Measurements from ENCODE around the gene WNT3A. TPM values are rescaled to one million over a fixed set of nuclear protein-coding genes. Genes with fewer than 3 reads are reported as not detected.
A peak's percentile ranks its signal among the peaks of the same experiment; 100 is the strongest.

The WNT3A gene
- total and polyA plus RNA-seq, 2 of the 4 experiments (the other 2 are of a cell fraction), result not detected

DNA sequence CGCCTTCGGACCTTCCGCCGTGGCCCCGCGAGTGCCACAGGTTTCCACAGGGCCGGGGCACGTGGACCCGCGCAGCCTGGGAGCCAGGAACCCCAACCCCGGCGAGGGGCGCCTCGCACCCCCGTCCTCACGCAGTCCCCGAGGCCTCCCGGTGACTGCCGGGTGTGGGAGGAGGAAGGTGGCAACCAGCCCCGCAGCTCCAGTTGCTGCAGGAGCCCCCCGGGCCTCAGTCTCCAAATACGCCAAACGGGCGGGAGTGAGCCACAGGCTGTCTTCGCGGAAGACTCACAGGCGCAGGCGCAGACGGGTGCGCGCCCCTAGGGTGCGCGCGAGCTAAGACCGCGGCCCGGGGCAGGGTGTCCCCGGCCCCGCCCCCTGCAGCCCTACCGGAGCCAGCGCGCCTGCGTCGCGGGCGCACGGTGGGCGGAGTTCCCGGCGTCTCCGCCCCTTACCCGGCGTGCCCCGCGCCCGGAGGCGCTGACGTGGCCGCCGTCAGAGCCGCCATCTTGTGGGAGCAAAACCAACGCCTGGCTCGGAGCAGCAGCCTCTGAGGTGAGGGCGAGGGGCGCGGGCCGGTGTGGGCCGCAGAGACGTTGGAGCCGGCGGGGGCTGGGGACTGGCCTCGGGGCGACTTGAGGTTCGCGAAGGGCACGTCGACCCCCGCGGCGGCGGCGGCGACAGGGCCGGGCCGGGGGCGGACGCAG lies 75.6 kb downstream of the WNT3A start, which contains the start of gene ARF1:
Gene ARF1, plus strand, starts transcription at position 495 of the 704 bp plus-strand sequence. CDS start 14,407 bp downstream, outside the sequence.
- peaks cover 19% of the 10 kb centered on the region for H3K4me1 ChIP-seq (ENCODE audit: control insufficient read depth, insufficient read depth, low read length)
- H2BK20ac ChIP-seq (ENCODE audit: low read depth, low read length), result no peak within 1 kb of the TSS
- DNase-seq (peak; percentile 92), ATAC-seq (ENCODE audit: low read depth) (peak; percentile 89)
- H3K14ac ChIP-seq (replicated peaks; ENCODE audit: low read depth, low read length), result peak within 1 kb of the TSS; percentile 81
- H2AFZ ChIP-seq (replicated peaks; ENCODE audit: low read length, poor library complexity), result peak within 1 kb of the TSS; percentile 94
- H3K9me3 ChIP-seq (ENCODE audit: control insufficient read depth, insufficient read depth, low read length), result no peaks in the 10 kb centered on the region
- WGBS, 2 experiments (ENCODE audit: extremely low coverage in 2 of 2, insufficient read length in 1 of 2), result 0% methylated on average over 25 of the region's 87 CpGs; no CpG with 5 or more reads in 1 of the 2 experiments
- H3K9me1 ChIP-seq (ENCODE audit: insufficient read depth, low read length), result peaks cover 12% of the 10 kb centered on the region; the same call in 1 of the 2 replicates
- peaks cover 54% of the 10 kb centered on the region for H4K20me1 ChIP-seq (ENCODE audit: insufficient read depth, low read length)
- H4K8ac ChIP-seq (ENCODE audit: low read depth in 2 of 2, low read length in 2 of 2), result peak within 1 kb of the TSS; percentile 87 to 89
- peak within 1 kb of the TSS; percentile 99 for H3K27ac ChIP-seq (ENCODE audit: insufficient read depth, low read length)
- H2BK5ac ChIP-seq (ENCODE audit: low read depth, low read length, poor library complexity, severe bottlenecking), result peak within 1 kb of the TSS; percentile 97
- H3K79me1 ChIP-seq (ENCODE audit: low read depth in 1 of 2, low read length in 2 of 2), result peaks cover 3 to 39% of the 10 kb centered on the region in 2 experiments; a peak in 2 of 4 replicates
- peak within 1 kb of the TSS; percentile 92 for H4K91ac ChIP-seq (ENCODE audit: insufficient read depth, low read depth, low read length)
- peak within 1 kb of the TSS; percentile 100 for H3K4me2 ChIP-seq (ENCODE audit: low read depth, low read length)
- H3K36me3 ChIP-seq (ENCODE audit: control insufficient read depth, insufficient read depth, low read length), result peaks cover 2% of the 10 kb centered on the region; the same call in 1 of the 2 replicates
- peak within 1 kb of the TSS; percentile 100 for H3K4me3 ChIP-seq (ENCODE audit: insufficient read depth, low read depth, low read length)
- in situ Hi-C loops (cut with MboI; ENCODE audit: low sequenced_read_pairs) (loop anchor here (10.0 kb wide), 1 partner anchor 318 kb away; no protein-coding TSS in a partner anchor), dilution Hi-C loops (cut with HindIII; ENCODE audit: low sequenced_read_pairs, unreplicated experiment) (no loop called here), intact Hi-C loops (cut with micrococcal nuclease) (loop anchor here (5.0 to 10.0 kb wide), 4 partner anchors 85 to 598 kb away; partner anchors contain the start of gene WNT9A)
- H2AK9ac ChIP-seq (replicated peaks; ENCODE audit: low read depth, low read length, poor library complexity), result peak within 1 kb of the TSS; percentile 100
- CTCF ChIA-PET, result no interaction called here
- no peak within 1 kb of the TSS for H2BK15ac ChIP-seq (ENCODE audit: low read depth, low read length)
- H3K9ac ChIP-seq (ENCODE audit: low read depth, low read length), result peak within 1 kb of the TSS; percentile 99
- POLR2A ChIA-PET (ENCODE audit: unreplicated experiment), result interaction anchor here (0.5 kb wide), 1 partner anchor 16 kb away, joined by 3 read pairs; no protein-coding TSS in a partner anchor
- H3K4ac ChIP-seq (ENCODE audit: low read depth, low read length), result peak within 1 kb of the TSS; percentile 98
- H2AK5ac ChIP-seq (ENCODE audit: low read depth, low read length), result peak within 1 kb of the TSS; percentile 100
- peak within 1 kb of the TSS; percentile 83 for H3K56ac ChIP-seq (ENCODE audit: extremely low read depth, insufficient read depth, low read length)
- peak within 1 kb of the TSS; percentile 86 for H4K5ac ChIP-seq (ENCODE audit: low read depth, low read length)
- peak within 1 kb of the TSS; percentile 76 for H3K18ac ChIP-seq (ENCODE audit: low read depth, low read length)
- H2BK120ac ChIP-seq (ENCODE audit: low read depth, low read length), result peak within 1 kb of the TSS; percentile 17; the same call in 1 of the 2 replicates
- H3K23ac ChIP-seq (ENCODE audit: low read depth, low read length), result peak within 1 kb of the TSS; percentile 89
- BruUV-seq (replicated peaks), result no TSS peak
- no peaks in the 10 kb centered on the region for H3K27me3 ChIP-seq (ENCODE audit: control insufficient read depth, insufficient read depth, low read length)
- TF ChIP-seq MAZ (IDR thresholded peaks at IDR 0.05; ENCODE audit: borderline replicate concordance, low read depth, low read length), result peak; percentile 77; the same call in 1 of the 2 replicates
- no peak for TF ChIP-seq RFX5 (IDR thresholded peaks at IDR 0.05; ENCODE audit: low read depth, low read length)
- TF ChIP-seq MXI1 (IDR thresholded peaks at IDR 0.05; ENCODE audit: borderline replicate concordance, low read depth, low read length), result 0 out of 2 replicates have a peak, but pooled peaks have one; percentile 39
- TF ChIP-seq MAFK (IDR thresholded peaks at IDR 0.05; ENCODE audit: low read depth, low read length), result no peak
- TF ChIP-seq NFE2L2 (IDR thresholded peaks at IDR 0.05; ENCODE audit: low read depth, low read length), result no peak
- TF ChIP-seq, protein P1, sequence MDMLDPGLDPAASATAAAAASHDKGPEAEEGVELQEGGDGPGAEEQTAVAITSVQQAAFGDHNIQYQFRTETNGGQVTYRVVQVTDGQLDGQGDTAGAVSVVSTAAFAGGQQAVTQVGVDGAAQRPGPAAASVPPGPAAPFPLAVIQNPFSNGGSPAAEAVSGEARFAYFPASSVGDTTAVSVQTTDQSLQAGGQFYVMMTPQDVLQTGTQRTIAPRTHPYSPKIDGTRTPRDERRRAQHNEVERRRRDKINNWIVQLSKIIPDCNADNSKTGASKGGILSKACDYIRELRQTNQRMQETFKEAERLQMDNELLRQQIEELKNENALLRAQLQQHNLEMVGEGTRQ (IDR thresholded peaks at IDR 0.05; ENCODE audit: low read depth, low read length), result no peak
- TF ChIP-seq RAD21 (IDR thresholded peaks at IDR 0.05; ENCODE audit: low read length), result no peak
- TF ChIP-seq, protein P2, sequence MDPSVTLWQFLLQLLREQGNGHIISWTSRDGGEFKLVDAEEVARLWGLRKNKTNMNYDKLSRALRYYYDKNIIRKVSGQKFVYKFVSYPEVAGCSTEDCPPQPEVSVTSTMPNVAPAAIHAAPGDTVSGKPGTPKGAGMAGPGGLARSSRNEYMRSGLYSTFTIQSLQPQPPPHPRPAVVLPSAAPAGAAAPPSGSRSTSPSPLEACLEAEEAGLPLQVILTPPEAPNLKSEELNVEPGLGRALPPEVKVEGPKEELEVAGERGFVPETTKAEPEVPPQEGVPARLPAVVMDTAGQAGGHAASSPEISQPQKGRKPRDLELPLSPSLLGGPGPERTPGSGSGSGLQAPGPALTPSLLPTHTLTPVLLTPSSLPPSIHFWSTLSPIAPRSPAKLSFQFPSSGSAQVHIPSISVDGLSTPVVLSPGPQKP (IDR thresholded peaks at IDR 0.05; ENCODE audit: borderline replicate concordance, low read depth, low read length), result no peak
- peak; percentile 97 for TF ChIP-seq POLR2A (IDR thresholded peaks at IDR 0.05; ENCODE audit: low read depth, low read length)
- TF ChIP-seq RCOR1 (IDR thresholded peaks at IDR 0.05; ENCODE audit: insufficient replicate concordance, low read length), result peak; percentile 67
